NCI-H1105 treated with DMSO at 0.1 percent for 48 hours (cell line): ENCODE results near the gene BEX4.

Source experiments
- DNase-seq: peaks from one replicate; lab custom pipeline; 2025; lab: John Stamatoyannopoulos, UW

BEX4 gene

GRCh38 chrX:103236296-103236695 is 21.4 kb downstream of the BEX4 start:
- no peak for DNase-seq

GRCh38 chrX:103240155-103240554 is 25.2 kb downstream of the BEX4 start:
- DNase-seq = no peak

- DNase-seq = peak; percentile 7
These were observed 33.6 kb downstream of the BEX4 start for GRCh38 chrX:103248553-103248952.

- no peak for DNase-seq
These were observed 34.9 kb downstream of the BEX4 start for GRCh38 chrX:103249805-103250204.

- no peak for DNase-seq
These were observed 36.1 kb downstream of the BEX4 start for GRCh38 chrX:103250977-103251376.

GRCh38 chrX:103253608-103254007 is 38.7 kb downstream of the BEX4 start:
- no peak for DNase-seq

GRCh38 chrX:103254171-103254824 is 39.4 kb downstream of the BEX4 start:
- DNase-seq = peak; percentile 79

GRCh38 chrX:103254921-103255493 is 40.1 kb downstream of the BEX4 start, which contains the start of gene TCEAL8:
Gene TCEAL8 (minus strand): TSS chrX:103255155. CDS start chrX:103253979, 1,176 bp downstream.
- peak; percentile 84 for DNase-seq

- no peak for DNase-seq
These were observed 41.7 kb downstream of the BEX4 start for GRCh38 chrX:103256651-103257050.

- DNase-seq = no peak
These were observed 43.4 kb downstream of the BEX4 start for GRCh38 chrX:103258275-103258674.
